Bronchial epithelial cell (primary cell): ENCODE results near the gene IL27RA. TPM values are rescaled to one million over a fixed set of nuclear protein-coding genes. Genes with fewer than 3 reads are reported as not detected.

ENCODE experiments used
- DNase-seq: peaks from one replicate; pipeline ENCODE4 v3.0.0-alpha.2; 2010; ENCODE audit warnings: low read depth
- FAIRE-seq: peaks from 2 replicates; lab custom pipeline; 2011; peaks lifted over from hg19 to GRCh38; lab: Jason Lieb, UNC
- H3K27me3 ChIP-seq: 2 replicates; pipeline ENCODE4 v1.5.1; 2011; ENCODE audit warnings: low read length; ENCODE audit not compliant: control insufficient read depth, insufficient read depth
- H3K36me3 ChIP-seq: 2 replicates; pipeline ENCODE4 v1.5.1; 2011; ENCODE audit warnings: low read length; ENCODE audit not compliant: control insufficient read depth, insufficient read depth
- H3K4me3 ChIP-seq: 2 replicates; pipeline ENCODE4 v1.5.1; 2011; ENCODE audit warnings: mild to moderate bottlenecking, low read depth, low read length, control low read depth
- CTCF ChIP-seq: IDR thresholded peaks from 2 replicates; pipeline ENCODE4 v1.5.1; 2011; ENCODE audit warnings: mild to moderate bottlenecking, moderate library complexity, low read length, control low read depth, inconsistent platforms; ENCODE audit not compliant: insufficient read depth, severe bottlenecking
- total RNA-seq: library from RNA; depleted of rRNA; stranded (reverse); fragments of >200 nt; gene quantifications from 2 replicates; pipeline ENCODE4 v1.2.1, GENCODE V29; 2014

The IL27RA gene
- total RNA-seq, 1 donor from 2014 or later, result 0.26 TPM

GRCh38 chr19:14061751-14062557 is 30.4 kb downstream of the IL27RA start, which contains the start of gene PALM3:
Gene PALM3 (minus strand): TSS chr19:14062076. CDS start chr19:14061980, 96 bp downstream.
- DNase-seq, result no peak
- no peak for TF ChIP-seq CTCF

DNA sequence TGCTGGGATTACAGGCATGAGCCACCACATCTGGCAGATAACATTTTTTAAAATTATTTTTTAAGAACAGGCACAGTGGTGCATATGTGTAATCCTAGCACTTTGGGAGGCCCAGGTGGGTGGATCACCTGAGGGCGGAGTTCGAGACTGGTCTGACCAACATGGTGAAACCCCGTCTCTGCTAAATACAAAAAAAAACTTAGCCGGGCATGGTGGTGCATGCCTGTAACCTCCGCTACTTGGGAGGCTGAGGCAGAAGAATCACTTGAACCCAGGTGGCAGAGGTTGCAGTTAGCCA is 30.9 kb downstream of the IL27RA start:
- no peak overlapping the region for H3K4me3 ChIP-seq
- FAIRE-seq, result no peak

More at GRCh38 chr19:14061751-14062557, 30.4 kb downstream of the IL27RA start, which contains the start of gene PALM3:
- H3K27me3 ChIP-seq, result peaks cover 7% of the 10 kb centered on the region
- H3K4me3 ChIP-seq, result no peak within 1 kb of the TSS
- no peak for FAIRE-seq
- no peaks in the 10 kb centered on the region for H3K36me3 ChIP-seq

GRCh38 chr19:14063105-14063504 is 31.5 kb downstream of the IL27RA start:
- no peak for DNase-seq
- TF ChIP-seq CTCF, result no peak
- no peak overlapping the region for H3K4me3 ChIP-seq
- H3K36me3 ChIP-seq, result no peaks in the 10 kb centered on the region
- peaks cover 7% of the 10 kb centered on the region for H3K27me3 ChIP-seq
- FAIRE-seq, result no peak

More for the DNA sequence above, 30.9 kb downstream of the IL27RA start:
- TF ChIP-seq CTCF, result no peak
- Histone ChIP-seq H3K36me3 (no peaks in the 10 kb centered on the region), H3K27me3 (peaks cover 7% of the 10 kb centered on the region)
- DNase-seq, result no peak

- FAIRE-seq, result no peak
- TF ChIP-seq CTCF, result no peak
- no peak for DNase-seq
- no peak overlapping the region for H3K4me3 ChIP-seq
- no peaks in the 10 kb centered on the region for H3K36me3 ChIP-seq
- H3K27me3 ChIP-seq, result peaks cover under 1% of the 10 kb centered on the region
Measured at GRCh38 chr19:14066134-14066533, 34.6 kb downstream of the IL27RA start.

- no peak for DNase-seq
- no peak for FAIRE-seq
- TF ChIP-seq CTCF, result no peak
Measured at GRCh38 chr19:14070268-14071050, 38.9 kb downstream of the IL27RA start.

More at GRCh38 chr19:14070268-14071050, 38.9 kb downstream of the IL27RA start:
- Histone ChIP-seq H3K36me3 (no peaks in the 10 kb centered on the region), H3K27me3 (no peaks in the 10 kb centered on the region), H3K4me3 (no peak overlapping the region)
